Measurements from ENCODE around the gene KNL1.
"Not testable (repeated sequence)": the region's sequence is repeated elsewhere in the genome, so short reads cannot be mapped to it uniquely, and the experiment has no call there.

Gene KNL1

GRCh38 chr15:40581796-40582195, 12.3 kb upstream of the KNL1 start:
- DNase-seq (ENCODE audit: low read depth in 3 of 3): not testable (repeated sequence)

- no peak for DNase-seq (ENCODE audit: low read depth in 3 of 3)
Measured at GRCh38 chr15:40582726-40583246, 11.3 kb upstream of the KNL1 start.

GRCh38 chr15:40584191-40584590, 9.9 kb upstream of the KNL1 start:
- DNase-seq (ENCODE audit: low read depth in 3 of 3): no peak

- DNase-seq (ENCODE audit: low read depth in 3 of 3): no peak
Measured at GRCh38 chr15:40590667-40591050, 3.4 kb upstream of the KNL1 start.

- no peak for DNase-seq (ENCODE audit: low read depth in 3 of 3)
Measured at GRCh38 chr15:40591389-40591788, 2.7 kb upstream of the KNL1 start.

GRCh38 chr15:40593165-40593564, 884 bp upstream of the KNL1 start:
- no peak for DNase-seq (ENCODE audit: low read depth in 3 of 3)

- no peak for DNase-seq (ENCODE audit: low read depth in 3 of 3)
Measured at GRCh38 chr15:40594429-40594836, 384 bp downstream of the KNL1 start.

- no peak for DNase-seq (ENCODE audit: low read depth in 3 of 3)
Measured at GRCh38 chr15:40595219-40595618, 1.2 kb downstream of the KNL1 start.

- no peak for DNase-seq (ENCODE audit: low read depth in 3 of 3)
Measured at GRCh38 chr15:40595773-40596172, 1.7 kb downstream of the KNL1 start.

- no peak for DNase-seq (ENCODE audit: low read depth in 3 of 3)
Measured at GRCh38 chr15:40597024-40597423, 3.0 kb downstream of the KNL1 start.

GRCh38 chr15:40598126-40598525, 4.1 kb downstream of the KNL1 start:
- DNase-seq (ENCODE audit: low read depth in 3 of 3): no peak

GRCh38 chr15:40598672-40599071, 4.6 kb downstream of the KNL1 start:
- no peak for DNase-seq (ENCODE audit: low read depth in 3 of 3)

- DNase-seq (ENCODE audit: low read depth in 3 of 3): no peak
Measured at GRCh38 chr15:40600956-40601355, 6.9 kb downstream of the KNL1 start.

- no peak for DNase-seq (ENCODE audit: low read depth in 3 of 3)
Measured at GRCh38 chr15:40603935-40604334, 9.9 kb downstream of the KNL1 start.

GRCh38 chr15:40613080-40613479, 19.0 kb downstream of the KNL1 start:
- DNase-seq (ENCODE audit: low read depth in 3 of 3): no peak

GRCh38 chr15:40618023-40618422, 24.0 kb downstream of the KNL1 start:
- no peak for DNase-seq (ENCODE audit: low read depth in 3 of 3)

- DNase-seq (ENCODE audit: low read depth in 3 of 3): no peak
Measured at GRCh38 chr15:40618906-40619305, 24.9 kb downstream of the KNL1 start.

GRCh38 chr15:40623361-40623760, 29.3 kb downstream of the KNL1 start:
- DNase-seq (ENCODE audit: low read depth in 3 of 3): no peak

- no peak for DNase-seq (ENCODE audit: low read depth in 3 of 3)
Measured at GRCh38 chr15:40630313-40630712, 36.3 kb downstream of the KNL1 start.

- DNase-seq (ENCODE audit: low read depth in 3 of 3): no peak
Measured at GRCh38 chr15:40633178-40633577, 39.1 kb downstream of the KNL1 start.

- no peak for DNase-seq (ENCODE audit: low read depth in 3 of 3)
Measured at GRCh38 chr15:40637221-40637745, 43.2 kb downstream of the KNL1 start.

- DNase-seq (ENCODE audit: low read depth in 3 of 3): no peak
Measured at GRCh38 chr15:40639677-40640076, 45.6 kb downstream of the KNL1 start.

- DNase-seq (ENCODE audit: low read depth in 3 of 3): no peak
Measured at GRCh38 chr15:40647523-40647922, 53.5 kb downstream of the KNL1 start.

GRCh38 chr15:40650479-40650878, 56.4 kb downstream of the KNL1 start:
- DNase-seq (ENCODE audit: low read depth in 3 of 3): no peak

Measured in stimulated activated CD4-positive, alpha-beta T cell treated with anti-CD3 and anti-CD28 coated beads, TNF-alpha, amount 100 ng/mL, for 24 hours (primary cell).